GM21526 (cell line): Measurements from ENCODE around the gene SPNS2.
"Not testable (repeated sequence)": the region's sequence is repeated elsewhere in the genome, so short reads cannot be mapped to it uniquely, and the experiment has no call there.

ENCODE experiments used
- ATAC-seq: cut with Tn5 transposase; IDR thresholded peaks from one replicate; pipeline ENCODE4 v1.9.1; 2021; ENCODE audit warnings: moderate library complexity; ENCODE audit not compliant: unreplicated experiment, low FRiP score

SPNS2 gene

DNA sequence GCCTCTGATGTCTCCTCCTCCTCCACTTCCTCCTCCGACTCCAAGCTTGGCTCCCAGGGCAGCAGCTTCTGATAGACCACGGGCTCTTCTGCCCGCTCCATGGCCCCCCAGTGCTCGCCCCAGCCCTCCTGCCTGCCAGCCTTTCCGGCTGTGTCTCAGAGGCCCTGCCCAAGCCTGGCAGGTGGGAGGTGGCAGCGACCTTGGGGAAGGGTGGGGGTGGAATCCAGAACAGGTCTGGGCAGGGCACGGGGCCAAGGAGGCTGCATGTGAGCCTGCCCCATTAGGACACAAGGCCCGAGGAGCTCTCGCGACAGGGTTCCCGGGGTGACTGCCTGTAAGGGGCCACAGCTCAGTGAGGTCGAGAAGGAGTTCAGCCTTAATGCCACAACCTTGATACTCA is 61.7 kb downstream of the SPNS2 start, which contains the start of gene GGT6:
Gene GGT6, minus strand, starts transcription at position 157 of the 400 bp plus-strand sequence. Its CDS starts 56 bp downstream, at position 101.
- no peak for ATAC-seq

DNA sequence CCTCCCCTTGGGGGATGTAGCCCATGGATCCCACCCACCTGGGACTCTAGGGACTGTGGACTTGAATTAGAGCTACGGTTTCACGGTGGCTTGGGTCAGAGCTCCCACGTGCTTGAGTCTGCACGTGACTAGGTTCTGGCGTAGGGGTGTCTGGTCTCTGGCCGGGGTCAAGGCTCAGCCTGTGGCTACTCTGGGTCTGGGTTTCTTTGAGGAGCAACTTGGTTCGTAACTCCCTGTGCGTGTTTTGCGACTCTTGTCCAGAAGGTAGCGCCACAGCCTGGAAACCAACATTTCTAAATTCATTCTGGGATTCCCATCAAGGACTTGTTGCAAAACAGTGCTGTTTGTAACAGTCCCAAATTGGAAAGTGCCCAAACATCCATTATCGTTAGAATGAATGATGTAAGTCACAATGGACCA is 62.2 kb downstream of the SPNS2 start:
- ATAC-seq = no peak

DNA sequence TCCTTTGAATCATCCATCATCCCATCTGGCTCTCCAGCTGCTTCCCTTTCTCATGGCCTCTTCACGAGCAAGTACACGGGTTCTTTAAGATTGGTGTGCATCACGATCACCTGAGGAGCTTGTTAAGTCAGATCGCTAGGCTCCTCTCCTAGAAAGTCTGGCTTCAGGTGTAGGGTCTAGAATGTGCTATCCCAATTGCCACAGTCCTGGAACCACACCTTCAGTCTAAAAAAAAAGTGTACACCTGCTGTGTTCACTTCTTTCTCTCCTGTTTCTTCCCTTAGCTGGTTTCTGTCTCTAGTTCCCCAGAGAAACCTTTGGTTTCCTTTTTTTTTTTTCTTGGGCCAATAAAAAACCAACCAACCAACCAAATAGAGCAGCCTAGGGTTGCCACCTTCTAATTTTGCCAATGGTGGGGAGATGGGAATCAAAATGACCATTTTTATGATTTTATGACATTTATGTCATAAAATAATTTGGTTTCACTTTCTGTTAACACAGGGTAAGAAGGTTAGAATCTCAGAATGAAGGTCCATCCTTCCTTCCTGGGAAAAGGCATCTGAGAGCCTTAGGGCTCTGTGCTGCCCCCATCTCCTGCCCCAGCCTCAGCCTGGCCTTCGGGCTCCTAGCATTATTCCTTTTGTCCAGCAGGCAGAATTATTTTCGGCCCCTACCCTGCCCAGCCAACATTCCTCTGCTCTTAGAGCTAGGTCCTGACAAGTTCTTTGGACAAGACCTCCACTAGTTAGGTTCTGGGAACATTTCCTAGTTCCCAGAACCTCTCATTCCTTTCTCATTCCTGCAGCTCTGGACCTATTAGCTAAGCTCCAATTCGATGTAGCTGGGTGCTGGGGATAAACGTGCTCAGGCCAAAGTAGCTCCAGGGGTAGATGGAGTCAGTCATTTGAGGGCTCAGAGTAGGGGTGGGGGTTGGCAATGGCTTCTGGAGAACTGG is 63.6 kb downstream of the SPNS2 start:
- ATAC-seq = no peak

DNA sequence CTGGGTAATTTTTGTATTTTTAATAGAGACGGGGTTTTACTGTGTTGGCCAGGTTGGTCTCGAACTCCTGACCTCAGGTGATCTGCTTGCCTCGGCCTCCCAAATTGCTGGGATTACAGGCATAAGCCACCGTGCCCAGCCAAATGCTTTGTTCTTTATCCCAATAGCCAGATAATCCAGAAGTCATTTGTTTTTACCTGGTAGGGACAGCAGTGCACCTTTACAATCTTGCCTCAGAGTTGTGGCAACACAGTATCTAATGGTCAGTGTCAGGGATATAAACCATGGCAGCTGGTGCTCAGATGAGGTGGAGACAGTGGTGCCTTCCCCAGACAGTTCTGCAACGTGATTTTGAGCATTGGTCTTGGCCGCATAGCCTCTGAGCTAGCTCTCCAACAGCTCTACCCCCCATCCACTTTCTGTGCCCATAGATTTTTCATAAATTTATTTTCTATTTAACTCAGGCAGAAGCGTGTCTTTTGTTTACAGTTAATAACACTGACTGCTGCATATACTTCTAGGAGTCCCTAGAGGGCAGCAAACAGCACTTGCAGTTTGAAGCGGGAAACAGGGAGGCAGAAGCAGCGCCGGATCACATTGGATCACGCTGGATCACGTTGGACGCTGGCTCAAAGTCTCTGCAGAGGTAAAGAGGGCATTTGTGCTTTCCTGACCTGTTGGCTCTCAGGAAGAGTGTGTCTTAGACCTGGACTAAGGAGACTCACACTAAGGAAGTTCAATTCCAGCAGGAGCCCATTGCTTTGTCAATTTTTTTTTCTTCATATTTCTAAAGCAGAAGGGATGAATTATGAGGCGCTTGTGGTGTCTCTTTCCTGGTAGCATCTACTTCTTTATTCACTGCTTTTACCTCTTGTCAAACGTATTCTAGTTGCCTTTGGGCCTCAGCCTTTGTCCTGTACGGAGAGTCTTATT is 66.8 kb downstream of the SPNS2 start:
- no peak for ATAC-seq

DNA sequence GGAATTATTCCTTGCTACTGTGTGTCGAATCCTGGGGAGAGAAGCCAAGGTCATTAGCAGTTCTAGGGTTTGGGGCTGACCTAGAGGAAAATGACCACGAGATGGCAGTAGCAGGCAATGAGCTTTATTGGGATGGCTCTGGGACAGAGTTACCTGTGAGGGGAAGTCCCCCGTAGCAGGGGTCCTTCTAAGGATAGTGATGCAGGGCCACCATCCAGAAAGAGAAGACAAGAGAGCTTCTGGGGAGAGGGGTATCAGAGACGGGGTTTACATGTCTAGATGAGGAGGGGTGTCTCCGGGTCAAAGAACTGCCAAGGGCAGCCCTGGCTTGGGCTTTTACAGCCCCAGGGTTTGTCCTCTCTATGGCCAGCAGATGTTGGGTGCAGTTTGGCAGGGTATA is 68.1 kb downstream of the SPNS2 start:
- no peak for ATAC-seq

DNA sequence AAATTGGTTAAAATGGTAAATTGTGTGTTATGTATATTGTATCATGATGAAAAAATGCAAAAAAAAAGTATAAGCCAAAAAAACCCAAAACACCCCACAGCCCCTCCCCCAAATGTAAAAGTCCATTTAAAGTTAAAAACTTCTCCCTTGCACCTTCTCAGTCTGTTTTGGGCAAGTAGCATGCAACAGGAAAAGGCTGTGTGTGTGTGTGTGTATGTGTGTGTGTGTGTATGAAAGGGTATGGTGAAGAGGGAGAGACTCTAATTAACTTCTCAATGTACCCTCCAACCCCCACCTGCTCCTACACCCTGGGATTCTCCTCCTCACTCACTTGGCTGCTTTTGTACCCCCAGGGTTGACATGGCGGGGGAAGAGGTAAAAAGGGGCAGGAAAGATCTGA is 70.9 kb downstream of the SPNS2 start:
- ATAC-seq = no peak

DNA sequence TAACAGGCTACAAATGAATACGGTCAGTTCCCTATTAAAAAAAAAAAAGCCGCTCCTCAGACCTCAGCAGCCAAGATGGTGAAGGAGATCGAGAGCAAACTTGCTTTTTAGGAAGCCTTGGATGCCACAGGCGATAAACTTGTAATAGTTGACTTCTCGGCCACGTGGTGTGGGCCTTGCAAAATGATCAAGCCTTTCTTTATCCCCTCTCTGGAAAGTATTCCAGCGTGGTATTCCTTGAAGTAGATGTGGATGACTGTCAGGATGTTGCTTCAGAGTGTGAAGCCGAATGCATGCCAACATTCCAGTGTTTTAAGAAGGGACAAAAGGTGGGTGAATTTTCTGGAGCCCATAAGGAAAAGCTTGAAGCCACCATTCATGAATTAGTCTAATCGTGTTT is 73.5 kb downstream of the SPNS2 start:
- no peak for ATAC-seq

DNA sequence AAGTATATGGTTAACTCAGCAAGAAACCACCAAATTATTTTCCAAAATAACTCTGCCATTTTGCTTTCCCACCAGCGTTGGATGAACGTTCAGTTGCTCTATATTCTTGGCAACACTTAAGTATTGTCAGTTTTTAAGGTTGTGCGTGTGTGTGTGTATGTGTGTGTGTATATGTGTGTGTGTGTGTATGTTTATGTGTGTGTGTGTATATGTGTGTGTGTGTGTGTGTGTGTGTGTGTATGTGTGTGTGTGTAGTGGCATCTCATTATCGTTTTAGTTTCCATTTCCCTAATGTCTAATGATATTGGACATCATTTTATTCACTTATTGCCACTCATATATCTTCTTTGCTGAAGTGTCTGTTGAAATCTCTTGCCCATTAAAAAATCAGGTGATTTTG is 74.4 kb downstream of the SPNS2 start:
- no peak for ATAC-seq

DNA sequence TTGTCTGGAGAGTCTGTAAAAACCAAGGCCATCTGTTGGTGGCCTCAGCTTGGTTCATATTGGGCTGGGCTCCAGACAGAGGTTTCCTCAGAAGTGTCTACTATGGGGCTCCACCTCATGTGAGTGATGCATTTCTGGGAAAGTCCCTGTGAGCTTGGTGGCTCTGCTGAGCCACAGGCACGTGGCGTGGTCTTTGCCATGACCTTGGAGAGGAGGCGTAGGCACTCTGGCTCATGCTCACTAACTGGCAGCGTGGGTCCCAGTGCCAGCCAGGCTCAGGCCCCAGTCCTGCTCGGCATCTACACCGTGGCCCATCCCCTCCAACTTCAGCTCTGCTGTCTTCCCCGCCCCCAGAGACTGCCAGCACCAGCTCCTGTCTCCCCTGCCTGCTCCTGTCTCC is 75.0 kb downstream of the SPNS2 start:
- no peak for ATAC-seq

DNA sequence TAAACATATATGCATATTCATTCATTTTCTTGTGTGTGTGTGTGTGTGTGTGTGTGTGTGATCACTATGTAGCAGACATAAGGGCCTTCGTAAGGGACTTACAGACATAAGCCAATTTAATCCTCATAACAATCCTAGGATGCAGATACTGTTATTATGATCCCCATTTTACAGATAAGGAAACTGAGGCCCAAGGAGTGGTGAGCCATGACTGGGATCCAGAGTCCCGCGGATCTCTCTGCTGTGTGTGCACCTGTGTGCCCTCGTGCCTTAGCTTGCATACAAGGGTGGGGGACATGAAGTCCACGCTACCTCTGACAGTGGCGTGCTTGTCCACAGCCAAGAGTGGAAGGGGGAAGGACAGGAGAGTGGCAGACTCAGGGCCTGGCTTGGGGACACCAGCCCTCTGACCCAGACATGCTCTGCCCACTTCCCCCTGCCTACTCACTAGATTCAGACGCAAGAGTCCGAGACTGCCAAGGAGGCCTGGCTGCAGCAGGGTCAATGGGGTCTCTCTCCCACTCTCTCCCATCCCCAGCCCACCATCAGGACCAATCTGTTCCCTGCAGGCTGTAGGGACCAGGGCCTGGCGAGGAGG is 75.9 kb downstream of the SPNS2 start:
- ATAC-seq = no peak

DNA sequence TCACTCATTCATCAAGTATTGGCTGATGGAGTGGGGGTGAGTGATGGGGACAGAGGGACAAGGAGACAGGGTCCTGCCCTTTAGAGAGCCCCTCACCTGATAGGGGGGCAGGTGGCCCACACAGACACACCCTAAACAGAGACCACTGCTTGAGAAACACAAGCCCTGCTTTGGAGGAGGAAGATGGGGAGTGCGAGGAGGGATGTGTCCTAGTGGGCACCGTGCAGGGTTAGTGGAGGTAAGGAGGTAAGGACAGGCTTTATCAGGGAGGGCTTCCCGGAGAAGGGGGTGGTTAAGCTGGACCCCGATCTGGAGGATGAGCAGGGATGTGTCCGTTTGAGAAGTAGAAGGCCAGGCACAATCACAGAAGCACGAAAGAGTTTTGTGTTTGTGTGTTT is 77.5 kb downstream of the SPNS2 start:
- ATAC-seq = no peak

DNA sequence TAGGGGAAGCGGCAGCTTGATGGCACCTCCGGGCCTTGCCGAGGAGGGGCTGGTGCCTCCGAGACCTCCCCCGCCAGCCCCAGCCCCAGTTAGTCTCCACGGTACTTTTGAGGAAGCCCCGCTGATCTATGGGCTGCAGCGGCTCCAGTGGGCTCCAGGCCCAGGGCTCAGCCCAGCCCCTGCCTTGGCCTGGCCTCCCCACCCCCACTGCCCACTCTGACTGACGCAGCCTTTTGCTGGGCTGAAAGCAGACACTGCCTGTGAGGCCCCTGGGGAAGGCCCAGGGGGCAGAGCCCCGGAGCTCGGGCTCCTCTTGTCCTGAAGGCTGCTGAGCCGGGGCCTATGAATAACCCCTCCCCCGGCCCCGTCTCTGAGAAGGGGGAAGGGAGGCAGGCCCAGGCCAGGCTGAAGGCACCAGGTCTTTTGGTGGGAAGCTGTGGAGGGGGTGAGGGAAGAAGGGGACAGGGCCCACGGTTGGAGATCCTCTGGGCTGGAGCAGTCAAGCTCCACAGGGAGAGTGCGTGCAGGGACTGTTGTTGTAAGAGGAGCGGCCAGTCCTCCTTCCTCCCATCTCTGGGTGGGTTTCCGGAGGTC is 78.1 kb downstream of the SPNS2 start:
- ATAC-seq = no peak

DNA sequence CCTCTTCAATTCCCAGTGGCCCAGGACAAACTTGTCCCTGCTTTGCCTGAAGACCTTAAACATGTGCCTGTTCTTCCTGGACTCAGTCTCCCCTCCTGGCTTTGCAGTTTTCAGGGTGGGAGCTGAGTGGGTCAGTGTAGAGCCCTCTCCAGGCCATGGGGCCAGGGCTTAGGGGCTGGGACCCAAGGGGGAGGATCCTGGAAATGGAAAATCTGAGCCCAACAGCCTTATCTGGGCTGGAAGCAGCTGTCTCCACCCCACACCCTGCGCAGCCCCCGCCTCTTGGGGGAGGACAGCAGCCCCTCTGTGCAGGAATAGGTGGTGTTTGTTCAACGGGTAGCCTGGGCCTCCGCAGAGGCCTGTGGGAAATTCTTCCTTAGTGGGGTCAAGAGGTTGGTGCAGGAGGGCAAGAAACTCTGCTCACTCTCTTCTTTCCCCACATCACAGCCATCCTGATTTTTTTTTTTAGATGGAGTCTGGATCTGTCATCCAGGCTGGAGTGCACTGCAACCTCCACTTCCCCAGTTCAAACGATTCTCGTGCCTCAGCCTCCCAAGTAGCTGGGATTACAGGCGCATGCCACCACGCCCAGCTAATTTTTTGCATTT is 78.8 kb downstream of the SPNS2 start:
- no peak for ATAC-seq

DNA sequence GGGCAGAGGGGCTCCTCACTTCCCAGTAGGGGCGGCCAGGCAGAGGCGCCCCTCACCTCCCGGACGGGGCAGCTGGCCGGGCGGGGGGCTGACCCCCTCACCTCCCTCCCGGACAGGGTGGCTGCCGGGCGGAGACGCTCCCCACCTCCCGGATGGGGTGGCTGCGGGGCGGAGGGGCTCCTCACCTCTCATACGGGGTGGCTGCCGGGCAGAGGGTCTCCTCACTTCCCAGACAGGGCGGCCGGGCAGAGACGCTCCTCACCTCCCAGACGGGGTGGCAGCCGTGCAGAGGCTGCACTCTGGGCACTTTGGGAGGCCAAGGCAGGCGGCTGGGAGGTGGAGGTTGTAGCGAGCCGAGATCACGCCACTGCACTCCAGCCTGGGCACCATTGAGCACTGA is 79.7 kb downstream of the SPNS2 start:
- not testable (repeated sequence) for ATAC-seq

DNA sequence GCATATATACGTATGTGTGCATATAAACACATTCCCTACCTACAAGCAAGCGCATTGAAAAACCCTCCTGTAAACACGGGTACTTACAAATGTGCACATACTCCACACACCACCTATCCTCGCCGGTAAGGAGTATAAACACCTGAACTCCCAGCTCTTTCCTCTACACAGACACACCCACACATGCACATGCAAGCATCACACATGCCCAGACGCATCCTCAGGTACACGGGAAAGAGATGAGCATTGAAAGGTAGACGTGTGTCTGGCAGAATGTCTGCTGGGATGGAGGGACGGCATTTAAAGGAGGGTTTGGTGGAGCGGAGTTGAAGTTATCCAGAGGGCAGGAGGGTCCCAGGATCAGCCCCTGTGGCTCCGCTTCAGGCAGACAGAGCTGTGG is 81.0 kb downstream of the SPNS2 start:
- no peak for ATAC-seq

DNA sequence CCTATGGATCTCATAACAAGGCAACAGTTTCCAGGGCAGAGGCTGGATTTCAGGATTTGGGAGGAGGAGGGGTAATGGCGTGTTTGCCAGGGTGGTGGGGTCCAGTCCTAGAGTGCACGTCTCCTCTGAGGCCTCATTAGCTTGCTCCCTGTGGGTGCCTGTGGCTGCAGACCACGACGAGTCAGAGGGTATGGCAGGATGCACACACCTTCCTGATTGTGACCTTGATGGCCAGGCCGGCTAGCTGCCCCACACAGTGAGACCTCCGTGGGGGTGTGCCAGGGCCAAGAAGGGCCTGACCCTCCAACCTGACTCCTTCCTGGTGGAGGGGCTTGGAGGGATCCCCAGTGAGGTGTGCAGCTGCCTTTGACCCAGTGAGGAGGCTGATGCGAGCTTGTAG is 81.6 kb downstream of the SPNS2 start:
- no peak for ATAC-seq

DNA sequence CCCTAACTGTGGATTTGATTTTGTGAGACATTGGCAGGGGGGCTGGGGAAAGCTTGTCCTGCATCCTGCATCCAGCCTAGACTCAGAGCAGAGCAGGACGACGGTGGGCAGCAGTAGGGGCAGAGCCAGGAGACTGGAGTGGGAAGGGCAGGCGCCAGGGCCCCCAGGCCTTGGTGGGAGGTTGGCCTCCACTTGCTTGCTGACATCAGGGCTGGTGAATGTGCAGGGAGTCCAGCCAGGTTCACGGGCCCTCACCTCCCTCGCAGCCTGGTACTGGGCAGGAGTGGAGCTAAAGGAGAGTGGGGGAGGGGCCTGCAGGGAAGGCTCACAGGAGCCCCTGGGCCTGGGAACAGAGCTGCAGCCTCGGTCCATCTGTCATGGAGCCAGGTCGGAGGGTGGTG is 83.4 kb downstream of the SPNS2 start:
- ATAC-seq = no peak

DNA sequence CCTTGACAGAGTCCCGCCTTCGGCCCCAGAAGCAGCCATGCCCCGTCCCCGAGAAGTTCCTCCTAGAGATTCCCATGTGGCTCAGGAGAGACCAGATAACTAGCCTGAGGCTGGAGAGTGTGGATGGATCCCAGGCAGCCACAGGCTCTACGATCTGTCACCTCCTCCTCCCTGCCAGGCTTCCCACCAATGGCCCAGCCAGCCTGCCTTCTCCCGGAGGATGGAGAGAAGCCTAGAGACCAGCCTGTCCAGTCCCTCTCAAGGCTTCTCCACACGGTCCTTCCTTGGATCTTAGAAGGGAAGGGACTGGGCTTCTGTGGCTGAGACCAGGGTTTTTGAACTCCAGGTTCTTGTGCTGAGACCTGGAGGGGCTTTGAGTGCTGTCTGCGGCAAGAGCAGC is 84.0 kb downstream of the SPNS2 start:
- ATAC-seq = no peak

DNA sequence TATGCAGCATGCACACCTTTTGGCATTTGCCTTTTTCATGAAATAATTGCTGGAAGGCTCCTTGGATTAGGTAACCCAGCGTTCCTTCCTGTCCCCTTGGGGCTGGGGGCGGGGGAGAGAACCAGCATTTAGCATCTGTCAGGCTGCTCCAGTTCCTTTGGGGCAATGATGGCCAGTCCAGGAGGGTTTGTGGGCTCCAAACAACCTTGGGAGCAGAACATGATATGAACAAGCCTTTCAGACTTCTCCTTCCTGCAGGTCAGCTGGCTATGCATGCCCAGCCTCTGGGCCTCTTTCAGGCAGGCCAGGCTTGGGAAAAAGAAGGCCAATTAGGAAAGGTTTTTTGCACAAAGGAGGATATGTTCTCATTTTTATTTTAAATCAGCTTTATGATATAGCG is 84.5 kb downstream of the SPNS2 start:
- ATAC-seq = no peak

DNA sequence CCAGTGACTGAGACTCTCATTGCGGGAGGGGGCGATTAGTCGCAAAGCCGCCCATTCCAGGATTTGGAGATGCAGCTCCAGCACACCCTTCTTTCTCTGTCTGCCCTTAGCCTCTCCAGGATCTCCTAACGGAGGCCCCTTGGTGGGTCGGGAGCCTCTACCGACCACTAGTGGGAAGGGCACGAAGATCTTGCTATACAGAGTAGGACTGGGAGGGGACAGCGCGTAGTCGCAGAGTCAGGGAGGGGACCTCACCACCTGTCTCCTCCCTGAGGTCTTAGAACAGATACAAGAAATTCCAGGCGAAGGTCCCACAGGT is 85.1 kb downstream of the SPNS2 start:
- no peak for ATAC-seq
